HEK293 (cell line): Measurements from ENCODE around the gene MUC20.

Source experiments
- PRDM2 ChIP-seq: fragments of 450-650 bp; formaldehyde crosslinking; IDR thresholded peaks from 2 replicates; pipeline ENCODE4 v1.5.1; 2016; ENCODE audit warnings: missing biosample characterization, missing genetic modification characterization, borderline replicate concordance
- SETDB1 ChIP-seq: IDR thresholded peaks from one replicate; pipeline ENCODE4 v1.6.1; 2017; ENCODE audit warnings: mild to moderate bottlenecking, low read length, moderate library complexity, mixed read lengths; ENCODE audit not compliant: insufficient read length
- ZFHX2 ChIP-seq: fragments of 450-650 bp; formaldehyde crosslinking; conservative IDR thresholded peaks from 2 replicates; pipeline ENCODE4 v1.5.1; 2016; ENCODE audit warnings: missing biosample characterization, missing genetic modification characterization
- ZNF132 ChIP-seq: fragments of 450-650 bp; formaldehyde crosslinking; IDR thresholded peaks from 2 replicates; pipeline ENCODE4 v1.5.1; 2017; ENCODE audit warnings: missing biosample characterization, missing genetic modification characterization, borderline replicate concordance
- ZNF362 ChIP-seq: fragments of 450-650 bp; formaldehyde crosslinking; IDR thresholded peaks from 2 replicates; pipeline ENCODE4 v1.5.1; 2016; ENCODE audit warnings: missing biosample characterization, missing genetic modification characterization
- ZNF707 ChIP-seq: fragments of 450-650 bp; formaldehyde crosslinking; IDR thresholded peaks from 2 replicates; pipeline ENCODE4 v1.5.1; 2016; ENCODE audit warnings: missing biosample characterization, missing genetic modification characterization
- TF ChIP-seq, protein P1 (sequence below): fragments of 450-650 bp; formaldehyde crosslinking; IDR thresholded peaks from 2 replicates; pipeline ENCODE4 v1.5.1; 2016; ENCODE audit warnings: missing biosample characterization, missing genetic modification characterization
- TF ChIP-seq, protein P2 (sequence below): fragments of 450-650 bp; formaldehyde crosslinking; IDR thresholded peaks from 2 replicates; pipeline ENCODE4 v1.5.1; 2016; ENCODE audit warnings: missing biosample characterization, missing genetic modification characterization

DNA sequence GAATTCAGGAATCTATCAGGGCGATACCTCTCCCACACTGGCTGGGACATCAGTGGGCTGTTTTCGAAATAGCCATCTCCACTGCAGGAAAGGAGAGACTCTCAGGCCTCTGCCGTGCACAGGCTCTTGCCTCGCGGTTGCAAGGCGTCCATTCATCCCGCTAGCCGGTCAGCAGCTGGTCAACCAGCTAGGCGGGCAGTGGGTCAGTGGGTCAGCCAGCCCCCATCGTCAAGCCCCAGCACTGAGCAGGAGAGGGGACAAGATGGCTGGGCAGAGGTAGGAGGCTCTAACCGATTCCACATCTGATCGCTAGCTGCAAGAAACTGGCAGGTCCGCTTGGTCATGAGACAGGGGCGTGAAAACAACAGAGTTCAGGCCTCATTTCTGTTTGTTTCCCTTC lies 45.9 kb downstream of the MUC20 start:
- TF ChIP-seq ZNF362 (tag by site-specific recombination) (no peak), ZNF707 (tag by site-specific recombination) (no peak), SETDB1 (no peak), PRDM2 (tag by site-specific recombination) (no peak), ZNF132 (tag by site-specific recombination) (no peak), ZFHX2 (tag by site-specific recombination) (no peak)
- TF ChIP-seq, protein P1, sequence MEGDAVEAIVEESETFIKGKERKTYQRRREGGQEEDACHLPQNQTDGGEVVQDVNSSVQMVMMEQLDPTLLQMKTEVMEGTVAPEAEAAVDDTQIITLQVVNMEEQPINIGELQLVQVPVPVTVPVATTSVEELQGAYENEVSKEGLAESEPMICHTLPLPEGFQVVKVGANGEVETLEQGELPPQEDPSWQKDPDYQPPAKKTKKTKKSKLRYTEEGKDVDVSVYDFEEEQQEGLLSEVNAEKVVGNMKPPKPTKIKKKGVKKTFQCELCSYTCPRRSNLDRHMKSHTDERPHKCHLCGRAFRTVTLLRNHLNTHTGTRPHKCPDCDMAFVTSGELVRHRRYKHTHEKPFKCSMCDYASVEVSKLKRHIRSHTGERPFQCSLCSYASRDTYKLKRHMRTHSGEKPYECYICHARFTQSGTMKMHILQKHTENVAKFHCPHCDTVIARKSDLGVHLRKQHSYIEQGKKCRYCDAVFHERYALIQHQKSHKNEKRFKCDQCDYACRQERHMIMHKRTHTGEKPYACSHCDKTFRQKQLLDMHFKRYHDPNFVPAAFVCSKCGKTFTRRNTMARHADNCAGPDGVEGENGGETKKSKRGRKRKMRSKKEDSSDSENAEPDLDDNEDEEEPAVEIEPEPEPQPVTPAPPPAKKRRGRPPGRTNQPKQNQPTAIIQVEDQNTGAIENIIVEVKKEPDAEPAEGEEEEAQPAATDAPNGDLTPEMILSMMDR (tag by site-specific recombination): no peak
- TF ChIP-seq, protein P2, sequence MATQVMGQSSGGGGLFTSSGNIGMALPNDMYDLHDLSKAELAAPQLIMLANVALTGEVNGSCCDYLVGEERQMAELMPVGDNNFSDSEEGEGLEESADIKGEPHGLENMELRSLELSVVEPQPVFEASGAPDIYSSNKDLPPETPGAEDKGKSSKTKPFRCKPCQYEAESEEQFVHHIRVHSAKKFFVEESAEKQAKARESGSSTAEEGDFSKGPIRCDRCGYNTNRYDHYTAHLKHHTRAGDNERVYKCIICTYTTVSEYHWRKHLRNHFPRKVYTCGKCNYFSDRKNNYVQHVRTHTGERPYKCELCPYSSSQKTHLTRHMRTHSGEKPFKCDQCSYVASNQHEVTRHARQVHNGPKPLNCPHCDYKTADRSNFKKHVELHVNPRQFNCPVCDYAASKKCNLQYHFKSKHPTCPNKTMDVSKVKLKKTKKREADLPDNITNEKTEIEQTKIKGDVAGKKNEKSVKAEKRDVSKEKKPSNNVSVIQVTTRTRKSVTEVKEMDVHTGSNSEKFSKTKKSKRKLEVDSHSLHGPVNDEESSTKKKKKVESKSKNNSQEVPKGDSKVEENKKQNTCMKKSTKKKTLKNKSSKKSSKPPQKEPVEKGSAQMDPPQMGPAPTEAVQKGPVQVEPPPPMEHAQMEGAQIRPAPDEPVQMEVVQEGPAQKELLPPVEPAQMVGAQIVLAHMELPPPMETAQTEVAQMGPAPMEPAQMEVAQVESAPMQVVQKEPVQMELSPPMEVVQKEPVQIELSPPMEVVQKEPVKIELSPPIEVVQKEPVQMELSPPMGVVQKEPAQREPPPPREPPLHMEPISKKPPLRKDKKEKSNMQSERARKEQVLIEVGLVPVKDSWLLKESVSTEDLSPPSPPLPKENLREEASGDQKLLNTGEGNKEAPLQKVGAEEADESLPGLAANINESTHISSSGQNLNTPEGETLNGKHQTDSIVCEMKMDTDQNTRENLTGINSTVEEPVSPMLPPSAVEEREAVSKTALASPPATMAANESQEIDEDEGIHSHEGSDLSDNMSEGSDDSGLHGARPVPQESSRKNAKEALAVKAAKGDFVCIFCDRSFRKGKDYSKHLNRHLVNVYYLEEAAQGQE (tag by site-specific recombination): no peak
